Mesenchymal stem cell (in vitro differentiated cells and primary cell): ENCODE results near the gene MVP.

Source experiments
- DNase-seq: peaks from one replicate; pipeline ENCODE4 v3.0.0-alpha.2; 2013
- H2AFZ ChIP-seq: one replicate; pipeline ENCODE4 v1.6.1; 2013; ENCODE audit warnings: low read depth, mild to moderate bottlenecking, control low read depth, inconsistent platforms, low read length, moderate library complexity
- H2AK5ac ChIP-seq: 2 replicates; pipeline ENCODE4 v1.6.1; 2013; ENCODE audit warnings: low read length, moderate library complexity, mild to moderate bottlenecking, inconsistent platforms; ENCODE audit not compliant: severe bottlenecking
- H2BK120ac ChIP-seq: one replicate; pipeline ENCODE4 v1.6.1; 2013; ENCODE audit warnings: low read depth, mild to moderate bottlenecking, inconsistent platforms, low read length, moderate library complexity
- H2BK12ac ChIP-seq, 2 experiments: one replicate each; pipeline ENCODE4 v1.6.1; 2013; ENCODE audit warnings: inconsistent platforms in 2 of 2, low read length in 2 of 2, mild to moderate bottlenecking in 2 of 2, moderate library complexity in 2 of 2, control low read depth in 1 of 2
- H2BK15ac ChIP-seq: one replicate; pipeline ENCODE4 v1.6.1; 2013; ENCODE audit warnings: mild to moderate bottlenecking, low read depth, inconsistent platforms; ENCODE audit not compliant: poor library complexity, severe bottlenecking
- H2BK5ac ChIP-seq: 2 replicates; pipeline ENCODE4 v1.6.1; 2013; ENCODE audit warnings: low read depth, mild to moderate bottlenecking, low read length, control low read depth, inconsistent platforms; ENCODE audit not compliant: poor library complexity, severe bottlenecking
- H3K14ac ChIP-seq, 2 experiments: one replicate each; pipeline ENCODE4 v1.6.1; 2013; ENCODE audit warnings: inconsistent platforms in 2 of 2, low read length in 2 of 2, control low read depth in 1 of 2, mild to moderate bottlenecking in 1 of 2, moderate library complexity in 1 of 2
- H3K18ac ChIP-seq, 2 experiments: one replicate each; pipeline ENCODE4 v1.6.1; 2013; ENCODE audit warnings: inconsistent platforms in 2 of 2, low read length in 2 of 2, control low read depth in 1 of 2, low read depth in 1 of 2, mild to moderate bottlenecking in 1 of 2
- H3K23ac ChIP-seq, 2 experiments: one replicate each; pipeline ENCODE4 v1.6.1; 2013; ENCODE audit warnings: inconsistent platforms in 2 of 2, low read length in 2 of 2, mild to moderate bottlenecking in 2 of 2, moderate library complexity in 2 of 2, control low read depth in 1 of 2
- H3K27ac ChIP-seq: 2 replicates; pipeline ENCODE4 v1.5.1; 2013; ENCODE audit warnings: mild to moderate bottlenecking, moderate library complexity, low read length, control low read depth, inconsistent platforms; ENCODE audit not compliant: poor library complexity, severe bottlenecking
- H3K27me3 ChIP-seq, 2 experiments: 2 replicates each; pipeline versions ENCODE4 v1.6.1 to v1.7.0; 2013; ENCODE audit warnings: low read length in 2 of 2, mild to moderate bottlenecking in 2 of 2, moderate library complexity in 2 of 2, control low read depth in 1 of 2, inconsistent platforms in 1 of 2; ENCODE audit not compliant: control insufficient read depth in 1 of 2, insufficient read depth in 1 of 2
- H3K36me3 ChIP-seq, 2 experiments: 2 replicates each; pipeline versions ENCODE4 v1.6.1 to v1.7.0; 2013; ENCODE audit warnings: low read length in 2 of 2, control low read depth in 1 of 2, inconsistent platforms in 1 of 2, low read depth in 1 of 2, mild to moderate bottlenecking in 1 of 2; ENCODE audit not compliant: insufficient read depth in 2 of 2, control insufficient read depth in 1 of 2
- H3K4ac ChIP-seq, 2 experiments: one replicate each; pipeline ENCODE4 v1.6.1; 2013; ENCODE audit warnings: inconsistent platforms in 2 of 2, low read length in 2 of 2, mild to moderate bottlenecking in 2 of 2, moderate library complexity in 2 of 2, control low read depth in 1 of 2, low read depth in 1 of 2
- H3K4me1 ChIP-seq: 2 replicates; pipeline ENCODE4 v1.6.1; 2013; ENCODE audit warnings: low read depth, low read length, control low read depth; ENCODE audit not compliant: control insufficient read depth, insufficient read depth
- H3K4me2 ChIP-seq: 2 replicates; pipeline ENCODE4 v1.6.1; 2013; ENCODE audit warnings: low read length, mild to moderate bottlenecking, inconsistent platforms; ENCODE audit not compliant: poor library complexity, severe bottlenecking
- H3K4me3 ChIP-seq, 2 experiments: 2 replicates each; pipeline versions ENCODE4 v1.5.1 to v1.7.0; 2013; ENCODE audit warnings: low read length in 2 of 2, mild to moderate bottlenecking in 2 of 2, control low read depth in 1 of 2, low read depth in 1 of 2; ENCODE audit not compliant: insufficient read depth in 1 of 2
- H3K79me1 ChIP-seq: replicated peaks from 2 replicates; pipeline ENCODE4 v1.6.1; 2013; ENCODE audit warnings: mild to moderate bottlenecking, control low read depth, low read length, inconsistent platforms; ENCODE audit not compliant: poor library complexity, severe bottlenecking
- H3K9ac ChIP-seq: 2 replicates; pipeline ENCODE4 v1.7.0; 2013; ENCODE audit warnings: mild to moderate bottlenecking, low read length, moderate library complexity
- H3K9me3 ChIP-seq: 2 replicates; pipeline ENCODE4 v1.7.0; 2013; ENCODE audit warnings: mild to moderate bottlenecking, low read length; ENCODE audit not compliant: control insufficient read depth
- H4K8ac ChIP-seq: one replicate; pipeline ENCODE4 v1.6.1; 2013; ENCODE audit warnings: inconsistent platforms, mild to moderate bottlenecking, low read length, moderate library complexity
- H4K91ac ChIP-seq: one replicate; pipeline ENCODE4 v1.6.1; 2013; ENCODE audit warnings: mild to moderate bottlenecking, low read length, inconsistent platforms
- WGBS: methylation state at CpG from one replicate; pipeline ENCODE4 v1.1.7; 2013; ENCODE audit warnings: mixed read lengths; 5-methylcytosine and 5-hydroxymethylcytosine counted together

Gene MVP

GRCh38 chr16:29840240-29840639 lies 20.0 kb downstream of the MVP start:
- no peak overlapping the region for H3K4me2 ChIP-seq
- H2BK15ac ChIP-seq, result no peak overlapping the region
- no peak overlapping the region for H4K91ac ChIP-seq
- H3K9me3 ChIP-seq, result no peaks in the 10 kb centered on the region
- no peaks in the 10 kb centered on the region for H3K27me3 ChIP-seq
- peaks cover 39% of the 10 kb centered on the region for H3K79me1 ChIP-seq
- H3K9ac ChIP-seq, result no peak overlapping the region
- peaks cover 3% of the 10 kb centered on the region for H3K4me1 ChIP-seq
- H3K4me3 ChIP-seq, result no peak overlapping the region
- H3K23ac ChIP-seq, result no peak overlapping the region
- H4K8ac ChIP-seq, result no peak overlapping the region
- H3K18ac ChIP-seq, result no peak overlapping the region
- peak overlapping the region in 1 of 2 experiments; percentile 2 for H2BK12ac ChIP-seq
- no peak for DNase-seq
- no peak overlapping the region for H2AK5ac ChIP-seq
- 91% methylated on average over 10 of the region's 10 CpGs for WGBS
- H2BK5ac ChIP-seq, result no peak overlapping the region
- no peak overlapping the region for H3K14ac ChIP-seq
- no peak overlapping the region for H3K27ac ChIP-seq
- H3K4ac ChIP-seq, result no peak overlapping the region
- peaks cover 87 to 94% of the 10 kb centered on the region in 2 experiments for H3K36me3 ChIP-seq
- H2AFZ ChIP-seq, result no peak overlapping the region
- no peak overlapping the region for H2BK120ac ChIP-seq

GRCh38 chr16:29841631-29842030 lies 21.4 kb downstream of the MVP start:
- Histone ChIP-seq H2AK5ac (no peak overlapping the region), H3K4me1 (peaks cover 2% of the 10 kb centered on the region), H2BK12ac (no peak overlapping the region), H2BK120ac (no peak overlapping the region), H3K14ac (no peak overlapping the region), H3K18ac (no peak overlapping the region), H3K9ac (no peak overlapping the region), H3K27ac (no peak overlapping the region), H3K79me1 (peaks cover 40% of the 10 kb centered on the region), H3K4me2 (no peak overlapping the region), H3K9me3 (no peaks in the 10 kb centered on the region), H4K91ac (no peak overlapping the region), H3K4me3 (no peak overlapping the region), H3K4ac (no peak overlapping the region), H2BK5ac (no peak overlapping the region), H3K23ac (no peak overlapping the region), H3K36me3 (peaks cover 90 to 94% of the 10 kb centered on the region in 2 experiments), H2BK15ac (no peak overlapping the region), H2AFZ (no peak overlapping the region), H4K8ac (no peak overlapping the region), H3K27me3 (no peaks in the 10 kb centered on the region)
- no peak for DNase-seq
- 96% methylated on average over 23 of the region's 23 CpGs for WGBS

- Histone ChIP-seq H3K4me1 (peaks cover 1% of the 10 kb centered on the region), H4K91ac (no peak overlapping the region), H3K14ac (no peak overlapping the region), H3K18ac (no peak overlapping the region), H3K9ac (no peak overlapping the region), H3K23ac (no peak overlapping the region), H2BK12ac (no peak overlapping the region), H4K8ac (no peak overlapping the region), H3K79me1 (peaks cover 34% of the 10 kb centered on the region), H3K4me2 (no peak overlapping the region), H2BK120ac (no peak overlapping the region), H3K27ac (no peak overlapping the region), H2BK5ac (no peak overlapping the region), H3K36me3 (peaks cover 91 to 94% of the 10 kb centered on the region in 2 experiments), H3K9me3 (no peaks in the 10 kb centered on the region), H2BK15ac (no peak overlapping the region), H2AK5ac (no peak overlapping the region), H3K27me3 (no peaks in the 10 kb centered on the region), H3K4ac (no peak overlapping the region), H3K4me3 (no peak overlapping the region), H2AFZ (no peak overlapping the region)
- DNase-seq, result no peak
- 99% methylated on average over 9 of the region's 9 CpGs for WGBS
Measured at GRCh38 chr16:29842732-29843346, 22.6 kb downstream of the MVP start.

- Histone ChIP-seq H3K27ac (no peak overlapping the region), H4K8ac (no peak overlapping the region), H3K4ac (no peak overlapping the region), H2AFZ (no peak overlapping the region), H3K9me3 (no peaks in the 10 kb centered on the region), H3K9ac (peak overlapping the region; percentile 27), H3K18ac (no peak overlapping the region), H3K79me1 (peaks cover 32% of the 10 kb centered on the region), H2BK15ac (no peak overlapping the region), H2BK12ac (no peak overlapping the region), H3K4me2 (no peak overlapping the region), H2BK5ac (no peak overlapping the region), H3K27me3 (no peaks in the 10 kb centered on the region), H3K14ac (no peak overlapping the region), H3K36me3 (peaks cover 92% of the 10 kb centered on the region in 2 experiments), H2BK120ac (no peak overlapping the region), H4K91ac (no peak overlapping the region), H3K4me1 (peaks cover 1% of the 10 kb centered on the region), H3K23ac (no peak overlapping the region), H3K4me3 (no peak overlapping the region), H2AK5ac (no peak overlapping the region)
- DNase-seq, result no peak
- 93% methylated on average over 8 of the region's 8 CpGs for WGBS
Measured at GRCh38 chr16:29843931-29844330, 23.7 kb downstream of the MVP start.
